Measurements from ENCODE around the gene YES1. TPM values are rescaled to one million over a fixed set of nuclear protein-coding genes. Genes with fewer than 3 reads are reported as not detected.

YES1 gene
- total RNA-seq, 2 donors from 2014 or later: 88.5 to 116 TPM

GRCh38 chr18:673317-673716 is 138.7 kb downstream of the YES1 start:
- H3K36me3 ChIP-seq: no peaks in the 10 kb centered on the region
- no peak overlapping the region for H3K4me3 ChIP-seq
- intact Hi-C loops (cut with DNase I): no loop called here
- H3K4me1 ChIP-seq (replicated peaks): no peaks in the 10 kb centered on the region
- 65% methylated on average over 3 of the region's 3 CpGs for WGBS
- H3K27ac ChIP-seq: no peak overlapping the region
- TF ChIP-seq CTCF (IDR thresholded peaks at IDR 0.05) (no peak), POLR2AphosphoS5 (IDR thresholded peaks at IDR 0.05) (no peak), POLR2A (IDR thresholded peaks at IDR 0.05) (no peak)
- H3K27me3 ChIP-seq (replicated peaks; ENCODE audit: insufficient read depth): no peaks in the 10 kb centered on the region
- no peaks in the 10 kb centered on the region for H3K9me3 ChIP-seq
- no peak for DNase-seq (ENCODE audit: low spot score)

Small RNA genes lying within 50 kb of the gene (small RNA-seq; reads per million reads assigned to genes)
- gene BOLA2P1 (0 reads per million in 2 donors), gene RNU1-109P (0 reads per million in 2 donors)

Other genes starting within 250 kb of the YES1 start
- gene CETN1, start 231.9 kb downstream of the YES1 start, total RNA-seq: 1 to 10 TPM in 1 of 2 donors, not detected in 1; 8.7 TPM
- gene CLUL1, start 215.3 kb downstream of the YES1 start, total RNA-seq: 10 to 100 TPM; 35.2 to 49.0 TPM
- 1 to 10 TPM; 8.2 to 9.6 TPM for gene TYMS, start 154.6 kb downstream of the YES1 start, total RNA-seq
- gene ENOSF1, start 99.6 kb downstream of the YES1 start, total RNA-seq: 100 to 1,000 TPM in 1 of 2 donors, 10 to 100 TPM in 1; 84.8 to 114 TPM
- gene ADCYAP1, start 92.6 kb upstream of the YES1 start, total RNA-seq: 1 to 10 TPM; 2.2 to 2.7 TPM

Measured in prostate gland (tissue), 2 donors.